ENCODE measurements around the gene KRT8.

KRT8 gene

GRCh38 chr12:52847335-52848102 lies 57.4 kb downstream of the KRT8 start:
- DNase-seq (ENCODE audit: low read depth) = no peak
